Measurements from ENCODE around the gene RLBP1.
A peak's percentile ranks its signal among the peaks of the same experiment; 100 is the strongest.

The RLBP1 gene

GRCh38 chr15:89171136-89172072 is 50.0 kb downstream of the RLBP1 start:
- no peak overlapping the region for H3K4ac ChIP-seq (ENCODE audit: low read depth in 1 of 2, low read length in 2 of 2)
- no peak overlapping the region for H2BK120ac ChIP-seq (ENCODE audit: low read depth, low read length)
- no peak overlapping the region for H3K9ac ChIP-seq (ENCODE audit: low read length)
- no peak overlapping the region for H4K8ac ChIP-seq (ENCODE audit: low read length)
- H3K79me1 ChIP-seq (replicated peaks; ENCODE audit: low read length, poor library complexity, severe bottlenecking): peaks cover 8% of the 10 kb centered on the region
- no peak overlapping the region for H2BK5ac ChIP-seq (ENCODE audit: low read depth, low read length, poor library complexity, severe bottlenecking)
- no peaks in the 10 kb centered on the region for H3K9me3 ChIP-seq (ENCODE audit: control insufficient read depth, low read length)
- no peak overlapping the region for H3K4me3 ChIP-seq (ENCODE audit: insufficient read depth in 1 of 2, low read depth in 1 of 2, low read length in 2 of 2)
- peak; percentile 46 for DNase-seq
- no peak overlapping the region for H2AFZ ChIP-seq (ENCODE audit: low read depth, low read length)
- H3K18ac ChIP-seq (ENCODE audit: low read depth in 1 of 2, low read length in 2 of 2): no peak overlapping the region
- H2AK5ac ChIP-seq (ENCODE audit: low read length, severe bottlenecking): no peak overlapping the region
- no peak overlapping the region for H4K91ac ChIP-seq (ENCODE audit: low read length)
- H3K4me2 ChIP-seq (ENCODE audit: low read length, poor library complexity, severe bottlenecking): no peak overlapping the region
- peaks cover 11% of the 10 kb centered on the region for H3K4me1 ChIP-seq (ENCODE audit: control insufficient read depth, insufficient read depth, low read depth, low read length)
- no peak overlapping the region for H3K27ac ChIP-seq (ENCODE audit: low read length, poor library complexity, severe bottlenecking)
- H2BK12ac ChIP-seq (ENCODE audit: low read length in 2 of 2): no peak overlapping the region
- no peak overlapping the region for H3K14ac ChIP-seq (ENCODE audit: low read length in 2 of 2)
- H3K23ac ChIP-seq (ENCODE audit: low read length in 2 of 2): no peak overlapping the region
- WGBS: 59% methylated on average over 10 of the region's 12 CpGs
- H3K36me3 ChIP-seq (ENCODE audit: control insufficient read depth in 1 of 2, insufficient read depth in 2 of 2, low read depth in 1 of 2, low read length in 2 of 2): peaks cover 9 to 68% of the 10 kb centered on the region in 2 experiments
- no peak overlapping the region for H2BK15ac ChIP-seq (ENCODE audit: low read depth, poor library complexity, severe bottlenecking)
- H3K27me3 ChIP-seq (ENCODE audit: control insufficient read depth in 1 of 2, insufficient read depth in 1 of 2, low read length in 2 of 2): no peaks in the 10 kb centered on the region

GRCh38 chr15:89170364-89170763 is 51.0 kb downstream of the RLBP1 start:
- WGBS: 97% methylated on average over 3 of the region's 3 CpGs

GRCh38 chr15:89168316-89168833 is 53.0 kb downstream of the RLBP1 start:
- Histone ChIP-seq H3K9me3 (ENCODE audit: control insufficient read depth, low read length) (no peaks in the 10 kb centered on the region), H2BK12ac (ENCODE audit: low read length in 2 of 2) (no peak overlapping the region), H3K4ac (ENCODE audit: low read depth in 1 of 2, low read length in 2 of 2) (no peak overlapping the region), H3K27ac (ENCODE audit: low read length, poor library complexity, severe bottlenecking) (no peak overlapping the region), H3K27me3 (ENCODE audit: control insufficient read depth in 1 of 2, insufficient read depth in 1 of 2, low read length in 2 of 2) (no peaks in the 10 kb centered on the region), H2BK5ac (ENCODE audit: low read depth, low read length, poor library complexity, severe bottlenecking) (no peak overlapping the region), H2AFZ (ENCODE audit: low read depth, low read length) (no peak overlapping the region), H2AK5ac (ENCODE audit: low read length, severe bottlenecking) (peak overlapping the region; percentile 35), H3K9ac (ENCODE audit: low read length) (no peak overlapping the region), H3K36me3 (ENCODE audit: control insufficient read depth in 1 of 2, insufficient read depth in 2 of 2, low read depth in 1 of 2, low read length in 2 of 2) (peaks cover 0 to 61% of the 10 kb centered on the region in 2 experiments), H3K23ac (ENCODE audit: low read length in 2 of 2) (no peak overlapping the region), H2BK15ac (ENCODE audit: low read depth, poor library complexity, severe bottlenecking) (no peak overlapping the region), H4K8ac (ENCODE audit: low read length) (no peak overlapping the region), H3K4me2 (ENCODE audit: low read length, poor library complexity, severe bottlenecking) (no peak overlapping the region), H4K91ac (ENCODE audit: low read length) (no peak overlapping the region), H3K18ac (ENCODE audit: low read depth in 1 of 2, low read length in 2 of 2) (no peak overlapping the region), H3K4me1 (ENCODE audit: control insufficient read depth, insufficient read depth, low read depth, low read length) (peaks cover 15% of the 10 kb centered on the region), H2BK120ac (ENCODE audit: low read depth, low read length) (no peak overlapping the region), H3K79me1 (replicated peaks; ENCODE audit: low read length, poor library complexity, severe bottlenecking) (peaks cover 8% of the 10 kb centered on the region), H3K14ac (ENCODE audit: low read length in 2 of 2) (no peak overlapping the region), H3K4me3 (ENCODE audit: insufficient read depth in 1 of 2, low read depth in 1 of 2, low read length in 2 of 2) (no peak overlapping the region)
- DNase-seq: no peak

More at GRCh38 chr15:89170364-89170763, 51.0 kb downstream of the RLBP1 start:
- Histone ChIP-seq H3K4me3 (ENCODE audit: insufficient read depth in 1 of 2, low read depth in 1 of 2, low read length in 2 of 2) (no peak overlapping the region), H3K36me3 (ENCODE audit: control insufficient read depth in 1 of 2, insufficient read depth in 2 of 2, low read depth in 1 of 2, low read length in 2 of 2) (peaks cover 0 to 58% of the 10 kb centered on the region in 2 experiments), H2BK12ac (ENCODE audit: low read length in 2 of 2) (no peak overlapping the region), H3K79me1 (replicated peaks; ENCODE audit: low read length, poor library complexity, severe bottlenecking) (peaks cover 8% of the 10 kb centered on the region), H3K14ac (ENCODE audit: low read length in 2 of 2) (no peak overlapping the region), H3K4me1 (ENCODE audit: control insufficient read depth, insufficient read depth, low read depth, low read length) (peaks cover 12% of the 10 kb centered on the region), H3K9ac (ENCODE audit: low read length) (no peak overlapping the region), H2AFZ (ENCODE audit: low read depth, low read length) (no peak overlapping the region), H2BK15ac (ENCODE audit: low read depth, poor library complexity, severe bottlenecking) (no peak overlapping the region), H3K9me3 (ENCODE audit: control insufficient read depth, low read length) (no peaks in the 10 kb centered on the region), H2AK5ac (ENCODE audit: low read length, severe bottlenecking) (no peak overlapping the region), H2BK120ac (ENCODE audit: low read depth, low read length) (no peak overlapping the region), H3K23ac (ENCODE audit: low read length in 2 of 2) (no peak overlapping the region), H3K4ac (ENCODE audit: low read depth in 1 of 2, low read length in 2 of 2) (no peak overlapping the region), H3K4me2 (ENCODE audit: low read length, poor library complexity, severe bottlenecking) (no peak overlapping the region), H4K91ac (ENCODE audit: low read length) (no peak overlapping the region), H4K8ac (ENCODE audit: low read length) (no peak overlapping the region), H3K18ac (ENCODE audit: low read depth in 1 of 2, low read length in 2 of 2) (no peak overlapping the region), H3K27me3 (ENCODE audit: control insufficient read depth in 1 of 2, insufficient read depth in 1 of 2, low read length in 2 of 2) (no peaks in the 10 kb centered on the region), H2BK5ac (ENCODE audit: low read depth, low read length, poor library complexity, severe bottlenecking) (no peak overlapping the region), H3K27ac (ENCODE audit: low read length, poor library complexity, severe bottlenecking) (no peak overlapping the region)
- no peak for DNase-seq
